ENCODE data around the gene UBAP2. TPM values are rescaled to one million over a fixed set of nuclear protein-coding genes. Genes with fewer than 3 reads are reported as not detected.

The UBAP2 gene
- total and polyA plus RNA-seq, 2 donors (not counting 3 experiments of a cell fraction or from before 2014, with no cell fraction given): 43.2 to 55.8 TPM

- POLR2A ChIA-PET: no interaction called here
Observed at GRCh38 chr9:34069831-34070230, 21.1 kb upstream of the UBAP2 start.

GRCh38 chr9:34065541-34065940 is 16.9 kb upstream of the UBAP2 start:
- intact Hi-C loops (cut with micrococcal nuclease): no loop called here
- Histone ChIP-seq H3K9ac (replicated peaks; ENCODE audit: extremely low read depth, insufficient read depth, low read length) (no peak overlapping the region), H3K36me3 (ENCODE audit: control insufficient read depth in 2 of 2, extremely low read depth in 1 of 2, insufficient read depth in 2 of 2, low read length in 2 of 2) (no peaks in the 10 kb centered on the region)

More at GRCh38 chr9:34069831-34070230, 21.1 kb upstream of the UBAP2 start:
- dilution Hi-C loops (cut with MboI; ENCODE audit: extremely low pct_ligation_motif_present, low sequenced_read_pairs) (no loop called here), intact Hi-C loops (cut with micrococcal nuclease) (loop anchor here (5.0 kb wide), 1 partner anchor 238 kb away; no protein-coding TSS in a partner anchor)
- Histone ChIP-seq H3K36me3 (ENCODE audit: control insufficient read depth in 2 of 2, extremely low read depth in 1 of 2, insufficient read depth in 2 of 2, low read length in 2 of 2) (no peaks in the 10 kb centered on the region), H3K9ac (replicated peaks; ENCODE audit: extremely low read depth, insufficient read depth, low read length) (no peak overlapping the region), H3K79me2 (ENCODE audit: control insufficient read depth, insufficient read depth, low read length) (no peaks in the 10 kb centered on the region), H3K27me3 (ENCODE audit: control insufficient read depth in 2 of 2, insufficient read depth in 2 of 2, low read length in 2 of 2) (no peaks in the 10 kb centered on the region), H3K9me3 (replicated peaks; ENCODE audit: control insufficient read depth, insufficient read depth, low read length) (no peaks in the 10 kb centered on the region), H3K27ac (ENCODE audit: insufficient read depth, low read depth, low read length) (no peak overlapping the region), H3K4me1 (ENCODE audit: control insufficient read depth, extremely low read depth, insufficient read depth, low read length) (no peaks in the 10 kb centered on the region), H3K4me2 (ENCODE audit: insufficient read depth, low read length) (no peak overlapping the region), H3K9me1 (replicated peaks; ENCODE audit: control insufficient read depth, extremely low read depth, insufficient read depth, low read length) (no peaks in the 10 kb centered on the region), H4K20me1 (replicated peaks; ENCODE audit: control insufficient read depth, extremely low read depth, insufficient read depth, low read length) (no peaks in the 10 kb centered on the region), H3K4me3 (replicated peaks in 1 of 3; ENCODE audit: insufficient read depth in 1 of 3, low read depth in 1 of 3, low read length in 3 of 3) (no peak overlapping the region), H2AFZ (ENCODE audit: low read depth, low read length) (no peak overlapping the region)
- BruUV-seq (replicated peaks): no TSS peak
- DNase-seq (ENCODE audit: low read depth, low spot score) (no peak), FAIRE-seq (no peak)
- TF ChIP-seq JUN (IDR thresholded peaks at IDR 0.05; ENCODE audit: borderline replicate concordance, insufficient read depth, insufficient read length, low read depth) (no peak), GATA2 (IDR thresholded peaks at IDR 0.05; ENCODE audit: insufficient read depth, insufficient read length, low read depth, low read length) (no peak), MYC (IDR thresholded peaks at IDR 0.05; ENCODE audit: low read depth, low read length) (no peak), MAX (IDR thresholded peaks at IDR 0.05; ENCODE audit: insufficient read depth, insufficient read length) (no peak)
- TF ChIP-seq, protein P1, sequence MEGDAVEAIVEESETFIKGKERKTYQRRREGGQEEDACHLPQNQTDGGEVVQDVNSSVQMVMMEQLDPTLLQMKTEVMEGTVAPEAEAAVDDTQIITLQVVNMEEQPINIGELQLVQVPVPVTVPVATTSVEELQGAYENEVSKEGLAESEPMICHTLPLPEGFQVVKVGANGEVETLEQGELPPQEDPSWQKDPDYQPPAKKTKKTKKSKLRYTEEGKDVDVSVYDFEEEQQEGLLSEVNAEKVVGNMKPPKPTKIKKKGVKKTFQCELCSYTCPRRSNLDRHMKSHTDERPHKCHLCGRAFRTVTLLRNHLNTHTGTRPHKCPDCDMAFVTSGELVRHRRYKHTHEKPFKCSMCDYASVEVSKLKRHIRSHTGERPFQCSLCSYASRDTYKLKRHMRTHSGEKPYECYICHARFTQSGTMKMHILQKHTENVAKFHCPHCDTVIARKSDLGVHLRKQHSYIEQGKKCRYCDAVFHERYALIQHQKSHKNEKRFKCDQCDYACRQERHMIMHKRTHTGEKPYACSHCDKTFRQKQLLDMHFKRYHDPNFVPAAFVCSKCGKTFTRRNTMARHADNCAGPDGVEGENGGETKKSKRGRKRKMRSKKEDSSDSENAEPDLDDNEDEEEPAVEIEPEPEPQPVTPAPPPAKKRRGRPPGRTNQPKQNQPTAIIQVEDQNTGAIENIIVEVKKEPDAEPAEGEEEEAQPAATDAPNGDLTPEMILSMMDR (IDR thresholded peaks at IDR 0.05; ENCODE audit: extremely low read depth in 1 of 2, insufficient read depth in 1 of 2, low read depth in 1 of 2, low read length in 2 of 2): no peak
- CTCF ChIA-PET: no interaction called here

More at GRCh38 chr9:34065541-34065940, 16.9 kb upstream of the UBAP2 start:
- Histone ChIP-seq H3K4me3 (replicated peaks in 1 of 3; ENCODE audit: insufficient read depth in 1 of 3, low read depth in 1 of 3, low read length in 3 of 3) (no peak overlapping the region), H3K79me2 (ENCODE audit: control insufficient read depth, insufficient read depth, low read length) (no peaks in the 10 kb centered on the region), H3K27ac (ENCODE audit: insufficient read depth, low read depth, low read length) (no peak overlapping the region), H3K4me1 (ENCODE audit: control insufficient read depth, extremely low read depth, insufficient read depth, low read length) (no peaks in the 10 kb centered on the region), H3K4me2 (ENCODE audit: insufficient read depth, low read length) (no peak overlapping the region), H3K9me3 (replicated peaks; ENCODE audit: control insufficient read depth, insufficient read depth, low read length) (no peaks in the 10 kb centered on the region), H3K27me3 (ENCODE audit: control insufficient read depth in 2 of 2, insufficient read depth in 2 of 2, low read length in 2 of 2) (no peaks in the 10 kb centered on the region), H4K20me1 (replicated peaks; ENCODE audit: control insufficient read depth, extremely low read depth, insufficient read depth, low read length) (no peaks in the 10 kb centered on the region), H3K9me1 (replicated peaks; ENCODE audit: control insufficient read depth, extremely low read depth, insufficient read depth, low read length) (no peaks in the 10 kb centered on the region), H2AFZ (ENCODE audit: low read depth, low read length) (no peak overlapping the region)
- DNase-seq (ENCODE audit: low read depth, low spot score) (no peak), FAIRE-seq (no peak)
- CTCF ChIA-PET: no interaction called here
- BruUV-seq (replicated peaks): no TSS peak
- TF ChIP-seq POLR2A (IDR thresholded peaks at IDR 0.05; ENCODE audit: low read depth, low read length) (no peak), EZH2 (IDR thresholded peaks at IDR 0.05; ENCODE audit: borderline replicate concordance, low read depth, low read length, severe bottlenecking) (no peak), JUN (IDR thresholded peaks at IDR 0.05; ENCODE audit: borderline replicate concordance, insufficient read depth, insufficient read length, low read depth) (no peak), MAX (IDR thresholded peaks at IDR 0.05; ENCODE audit: insufficient read depth, insufficient read length) (no peak)
- POLR2A ChIA-PET: no interaction called here
- dilution Hi-C loops (cut with MboI; ENCODE audit: extremely low pct_ligation_motif_present, low sequenced_read_pairs): no loop called here

Data from endothelial cell of umbilical vein (primary cell).